ENCODE data around the gene SPPL2B. TPM values are rescaled to one million over a fixed set of nuclear protein-coding genes. Genes with fewer than 3 reads are reported as not detected.
"Not testable (repeated sequence)": the region's sequence is repeated elsewhere in the genome, so short reads cannot be mapped to it uniquely, and the experiment has no call there.

Gene SPPL2B
- polyA plus RNA-seq, 2 donors, result 27.4 to 59.1 TPM

GRCh38 chr19:2341982-2342381, 13.5 kb downstream of the SPPL2B start:
- H3K27me3 ChIP-seq (ENCODE audit: control insufficient read depth in 1 of 2, insufficient read depth in 2 of 2, low read length in 2 of 2), result no peaks in the 10 kb centered on the region
- H3K27ac ChIP-seq (ENCODE audit: low read depth in 2 of 2, low read length in 1 of 2), result no peak overlapping the region
- H3K4me3 ChIP-seq (ENCODE audit: low read depth in 1 of 2, low read length in 2 of 2), result no peak overlapping the region
- H3K9me3 ChIP-seq (ENCODE audit: control insufficient read depth in 2 of 2, insufficient read depth in 1 of 2, low read depth in 1 of 2, low read length in 1 of 2), result peaks cover 0 to 3% of the 10 kb centered on the region in 2 donors
- H3K4me1 ChIP-seq (ENCODE audit: control insufficient read depth in 2 of 2, insufficient read depth in 2 of 2, low read length in 1 of 2), result peaks cover 0 to 7% of the 10 kb centered on the region in 2 donors
- WGBS, 2 donors, result 54 to 63% methylated on average over 15 of the region's 15 CpGs
- peaks cover 0 to 25% of the 10 kb centered on the region in 2 donors for H3K36me3 ChIP-seq (ENCODE audit: control insufficient read depth in 2 of 2, insufficient read depth in 2 of 2, low read length in 1 of 2)

- Histone ChIP-seq H3K4me1 (ENCODE audit: control insufficient read depth in 2 of 2, insufficient read depth in 2 of 2, low read length in 1 of 2) (peaks cover 0 to 7% of the 10 kb centered on the region in 2 donors), H3K27ac (ENCODE audit: low read depth in 2 of 2, low read length in 1 of 2) (no peak overlapping the region), H3K36me3 (ENCODE audit: control insufficient read depth in 2 of 2, insufficient read depth in 2 of 2, low read length in 1 of 2) (peaks cover 0 to 25% of the 10 kb centered on the region in 2 donors), H3K4me3 (ENCODE audit: low read depth in 1 of 2, low read length in 2 of 2) (no peak overlapping the region), H3K27me3 (ENCODE audit: control insufficient read depth in 1 of 2, insufficient read depth in 2 of 2, low read length in 2 of 2) (no peaks in the 10 kb centered on the region), H3K9me3 (ENCODE audit: control insufficient read depth in 2 of 2, insufficient read depth in 1 of 2, low read depth in 1 of 2, low read length in 1 of 2) (peaks cover 0 to 3% of the 10 kb centered on the region in 2 donors)
- 96 to 98% methylated on average over 22 to 29 of the region's 29 CpGs for WGBS, 2 donors
Measured at GRCh38 chr19:2342656-2343288, 14.3 kb downstream of the SPPL2B start.

- Histone ChIP-seq H3K27ac (ENCODE audit: low read depth in 2 of 2, low read length in 1 of 2) (no peak overlapping the region), H3K27me3 (ENCODE audit: control insufficient read depth in 1 of 2, insufficient read depth in 2 of 2, low read length in 2 of 2) (no peaks in the 10 kb centered on the region), H3K36me3 (ENCODE audit: control insufficient read depth in 2 of 2, insufficient read depth in 2 of 2, low read length in 1 of 2) (peaks cover 0 to 27% of the 10 kb centered on the region in 2 donors), H3K4me1 (ENCODE audit: control insufficient read depth in 2 of 2, insufficient read depth in 2 of 2, low read length in 1 of 2) (peaks cover 0 to 7% of the 10 kb centered on the region in 2 donors), H3K4me3 (ENCODE audit: low read depth in 1 of 2, low read length in 2 of 2) (no peak overlapping the region), H3K9me3 (ENCODE audit: control insufficient read depth in 2 of 2, insufficient read depth in 1 of 2, low read depth in 1 of 2, low read length in 1 of 2) (peaks cover 0 to 3% of the 10 kb centered on the region in 2 donors)
- WGBS, 2 donors, result 91 to 94% methylated on average over 31 of the region's 31 CpGs
Measured at GRCh38 chr19:2343289-2343982, 15.0 kb downstream of the SPPL2B start.

- Histone ChIP-seq H3K9me3 (ENCODE audit: control insufficient read depth in 2 of 2, insufficient read depth in 1 of 2, low read depth in 1 of 2, low read length in 1 of 2) (peaks cover 0 to 3% of the 10 kb centered on the region in 2 donors), H3K36me3 (ENCODE audit: control insufficient read depth in 2 of 2, insufficient read depth in 2 of 2, low read length in 1 of 2) (peaks cover 0 to 25% of the 10 kb centered on the region in 2 donors)
- 93 to 94% methylated on average over 24 of the region's 24 CpGs for WGBS, 2 donors
Measured at GRCh38 chr19:2344381-2344870, 15.9 kb downstream of the SPPL2B start.

GRCh38 chr19:2345076-2345475, 16.6 kb downstream of the SPPL2B start:
- Histone ChIP-seq H3K27me3 (ENCODE audit: control insufficient read depth in 1 of 2, insufficient read depth in 2 of 2, low read length in 2 of 2) (no peaks in the 10 kb centered on the region), H3K27ac (ENCODE audit: low read depth in 2 of 2, low read length in 1 of 2) (no peak overlapping the region), H3K4me1 (ENCODE audit: control insufficient read depth in 2 of 2, insufficient read depth in 2 of 2, low read length in 1 of 2) (peaks cover 0 to 7% of the 10 kb centered on the region in 2 donors), H3K4me3 (ENCODE audit: low read depth in 1 of 2, low read length in 2 of 2) (no peak overlapping the region), H3K9me3 (ENCODE audit: control insufficient read depth in 2 of 2, insufficient read depth in 1 of 2, low read depth in 1 of 2, low read length in 1 of 2) (peaks cover 0 to 3% of the 10 kb centered on the region in 2 donors), H3K36me3 (ENCODE audit: control insufficient read depth in 2 of 2, insufficient read depth in 2 of 2, low read length in 1 of 2) (peaks cover 0 to 19% of the 10 kb centered on the region in 2 donors)
- WGBS, 2 donors, result 96 to 97% methylated on average over 17 of the region's 17 CpGs

More at GRCh38 chr19:2344381-2344870, 15.9 kb downstream of the SPPL2B start:
- H3K4me1 ChIP-seq (ENCODE audit: control insufficient read depth in 2 of 2, insufficient read depth in 2 of 2, low read length in 1 of 2), result peaks cover 0 to 7% of the 10 kb centered on the region in 2 donors
- no peak overlapping the region for H3K4me3 ChIP-seq (ENCODE audit: low read depth in 1 of 2, low read length in 2 of 2)
- H3K27ac ChIP-seq (ENCODE audit: low read depth in 2 of 2, low read length in 1 of 2), result no peak overlapping the region
- H3K27me3 ChIP-seq (ENCODE audit: control insufficient read depth in 1 of 2, insufficient read depth in 2 of 2, low read length in 2 of 2), result no peaks in the 10 kb centered on the region

GRCh38 chr19:2345794-2346663, 17.5 kb downstream of the SPPL2B start:
- peaks cover 0 to 3% of the 10 kb centered on the region in 2 donors for H3K9me3 ChIP-seq (ENCODE audit: control insufficient read depth in 2 of 2, insufficient read depth in 1 of 2, low read depth in 1 of 2, low read length in 1 of 2)
- no peak overlapping the region for H3K4me3 ChIP-seq (ENCODE audit: low read depth in 1 of 2, low read length in 2 of 2)
- peaks cover 0 to 18% of the 10 kb centered on the region in 2 donors for H3K36me3 ChIP-seq (ENCODE audit: control insufficient read depth in 2 of 2, insufficient read depth in 2 of 2, low read length in 1 of 2)
- peaks cover 0 to 7% of the 10 kb centered on the region in 2 donors for H3K4me1 ChIP-seq (ENCODE audit: control insufficient read depth in 2 of 2, insufficient read depth in 2 of 2, low read length in 1 of 2)
- 67 to 72% methylated on average over 25 of the region's 25 CpGs for WGBS, 2 donors
- H3K27ac ChIP-seq (ENCODE audit: low read depth in 2 of 2, low read length in 1 of 2), result no peak overlapping the region
- H3K27me3 ChIP-seq (ENCODE audit: control insufficient read depth in 1 of 2, insufficient read depth in 2 of 2, low read length in 2 of 2), result no peaks in the 10 kb centered on the region

- not testable (repeated sequence) for H3K9me3 ChIP-seq (ENCODE audit: control insufficient read depth in 2 of 2, insufficient read depth in 1 of 2, low read depth in 1 of 2, low read length in 1 of 2); H3K27me3 ChIP-seq (ENCODE audit: control insufficient read depth in 1 of 2, insufficient read depth in 2 of 2, low read length in 2 of 2); H3K4me1 ChIP-seq (ENCODE audit: control insufficient read depth in 2 of 2, insufficient read depth in 2 of 2, low read length in 1 of 2); H3K4me3 ChIP-seq (ENCODE audit: low read depth in 1 of 2, low read length in 2 of 2); H3K27ac ChIP-seq (ENCODE audit: low read depth in 2 of 2, low read length in 1 of 2)
- H3K36me3 ChIP-seq (ENCODE audit: control insufficient read depth in 2 of 2, insufficient read depth in 2 of 2, low read length in 1 of 2), result peaks cover 3 to 30% of the 10 kb centered on the region in 2 donors
- WGBS, 2 donors, result 94 to 96% methylated on average over 24 of the region's 24 CpGs
Measured at GRCh38 chr19:2349818-2350217, 21.3 kb downstream of the SPPL2B start.

- peaks cover 3 to 30% of the 10 kb centered on the region in 2 donors for H3K36me3 ChIP-seq (ENCODE audit: control insufficient read depth in 2 of 2, insufficient read depth in 2 of 2, low read length in 1 of 2)
- no peak overlapping the region for H3K27ac ChIP-seq (ENCODE audit: low read depth in 2 of 2, low read length in 1 of 2)
- H3K4me3 ChIP-seq (ENCODE audit: low read depth in 1 of 2, low read length in 2 of 2), result no peak overlapping the region
- 92 to 93% methylated on average over 16 of the region's 16 CpGs for WGBS, 2 donors
- no peaks in the 10 kb centered on the region for H3K4me1 ChIP-seq (ENCODE audit: control insufficient read depth in 2 of 2, insufficient read depth in 2 of 2, low read length in 1 of 2)
- H3K9me3 ChIP-seq (ENCODE audit: control insufficient read depth in 2 of 2, insufficient read depth in 1 of 2, low read depth in 1 of 2, low read length in 1 of 2), result no peaks in the 10 kb centered on the region
- no peaks in the 10 kb centered on the region for H3K27me3 ChIP-seq (ENCODE audit: control insufficient read depth in 1 of 2, insufficient read depth in 2 of 2, low read length in 2 of 2)
Measured at GRCh38 chr19:2350656-2351055, 22.2 kb downstream of the SPPL2B start.

GRCh38 chr19:2351591-2351990, 23.1 kb downstream of the SPPL2B start:
- Histone ChIP-seq H3K9me3 (ENCODE audit: control insufficient read depth in 2 of 2, insufficient read depth in 1 of 2, low read depth in 1 of 2, low read length in 1 of 2) (no peaks in the 10 kb centered on the region), H3K36me3 (ENCODE audit: control insufficient read depth in 2 of 2, insufficient read depth in 2 of 2, low read length in 1 of 2) (peaks cover 3 to 30% of the 10 kb centered on the region in 2 donors), H3K27ac (ENCODE audit: low read depth in 2 of 2, low read length in 1 of 2) (no peak overlapping the region), H3K4me3 (ENCODE audit: low read depth in 1 of 2, low read length in 2 of 2) (no peak overlapping the region), H3K27me3 (ENCODE audit: control insufficient read depth in 1 of 2, insufficient read depth in 2 of 2, low read length in 2 of 2) (no peaks in the 10 kb centered on the region), H3K4me1 (ENCODE audit: control insufficient read depth in 2 of 2, insufficient read depth in 2 of 2, low read length in 1 of 2) (no peaks in the 10 kb centered on the region)
- WGBS, 2 donors, result 93 to 96% methylated on average over 21 to 28 of the region's 28 CpGs
